AG09319 (cell line): Measurements from ENCODE around the gene RARRES2.

Experiments
- DNase-seq: peaks from one replicate; pipeline ENCODE4 v3.0.0-alpha.2; 2010; ENCODE audit warnings: low read depth; ENCODE audit errors: extremely low read depth
- TF ChIP-seq, protein P1 (sequence below): IDR thresholded peaks from 2 replicates; pipeline ENCODE4 v1.5.1; 2011; ENCODE audit warnings: low read depth, mild to moderate bottlenecking, inconsistent platforms, low read length, moderate library complexity

The RARRES2 gene

DNA sequence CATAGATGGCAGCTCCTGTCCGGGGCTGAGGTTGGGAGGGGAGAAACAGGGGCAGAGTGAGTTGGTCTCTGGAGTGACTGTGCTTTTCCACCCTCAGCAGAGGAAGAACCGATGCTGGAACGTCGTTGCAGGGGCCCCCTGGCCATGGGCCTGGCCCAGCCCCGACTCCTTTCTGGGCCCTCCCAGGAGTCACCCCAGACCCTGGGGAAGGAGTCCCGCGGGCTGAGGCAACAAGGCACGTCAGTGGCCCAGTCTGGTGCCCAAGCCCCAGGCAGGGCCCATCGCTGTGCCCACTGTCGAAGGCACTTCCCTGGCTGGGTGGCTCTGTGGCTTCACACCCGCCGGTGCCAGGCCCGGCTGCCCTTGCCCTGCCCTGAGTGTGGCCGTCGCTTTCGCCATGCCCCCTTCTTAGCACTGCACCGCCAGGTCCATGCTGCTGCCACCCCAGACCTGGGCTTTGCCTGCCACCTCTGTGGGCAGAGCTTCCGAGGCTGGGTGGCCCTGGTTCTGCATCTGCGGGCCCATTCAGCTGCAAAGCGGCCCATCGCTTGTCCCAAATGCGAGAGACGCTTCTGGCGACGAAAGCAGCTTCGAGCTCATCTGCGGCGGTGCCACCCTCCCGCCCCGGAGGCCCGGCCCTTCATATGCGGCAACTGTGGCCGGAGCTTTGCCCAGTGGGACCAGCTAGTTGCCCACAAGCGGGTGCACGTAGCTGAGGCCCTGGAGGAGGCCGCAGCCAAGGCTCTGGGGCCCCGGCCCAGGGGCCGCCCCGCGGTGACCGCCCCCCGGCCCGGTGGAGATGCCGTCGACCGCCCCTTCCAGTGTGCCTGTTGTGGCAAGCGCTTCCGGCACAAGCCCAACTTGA, 29.9 kb upstream of the RARRES2 start:
- DNase-seq = no peak
- TF ChIP-seq, protein P1, sequence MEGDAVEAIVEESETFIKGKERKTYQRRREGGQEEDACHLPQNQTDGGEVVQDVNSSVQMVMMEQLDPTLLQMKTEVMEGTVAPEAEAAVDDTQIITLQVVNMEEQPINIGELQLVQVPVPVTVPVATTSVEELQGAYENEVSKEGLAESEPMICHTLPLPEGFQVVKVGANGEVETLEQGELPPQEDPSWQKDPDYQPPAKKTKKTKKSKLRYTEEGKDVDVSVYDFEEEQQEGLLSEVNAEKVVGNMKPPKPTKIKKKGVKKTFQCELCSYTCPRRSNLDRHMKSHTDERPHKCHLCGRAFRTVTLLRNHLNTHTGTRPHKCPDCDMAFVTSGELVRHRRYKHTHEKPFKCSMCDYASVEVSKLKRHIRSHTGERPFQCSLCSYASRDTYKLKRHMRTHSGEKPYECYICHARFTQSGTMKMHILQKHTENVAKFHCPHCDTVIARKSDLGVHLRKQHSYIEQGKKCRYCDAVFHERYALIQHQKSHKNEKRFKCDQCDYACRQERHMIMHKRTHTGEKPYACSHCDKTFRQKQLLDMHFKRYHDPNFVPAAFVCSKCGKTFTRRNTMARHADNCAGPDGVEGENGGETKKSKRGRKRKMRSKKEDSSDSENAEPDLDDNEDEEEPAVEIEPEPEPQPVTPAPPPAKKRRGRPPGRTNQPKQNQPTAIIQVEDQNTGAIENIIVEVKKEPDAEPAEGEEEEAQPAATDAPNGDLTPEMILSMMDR = no peak

DNA sequence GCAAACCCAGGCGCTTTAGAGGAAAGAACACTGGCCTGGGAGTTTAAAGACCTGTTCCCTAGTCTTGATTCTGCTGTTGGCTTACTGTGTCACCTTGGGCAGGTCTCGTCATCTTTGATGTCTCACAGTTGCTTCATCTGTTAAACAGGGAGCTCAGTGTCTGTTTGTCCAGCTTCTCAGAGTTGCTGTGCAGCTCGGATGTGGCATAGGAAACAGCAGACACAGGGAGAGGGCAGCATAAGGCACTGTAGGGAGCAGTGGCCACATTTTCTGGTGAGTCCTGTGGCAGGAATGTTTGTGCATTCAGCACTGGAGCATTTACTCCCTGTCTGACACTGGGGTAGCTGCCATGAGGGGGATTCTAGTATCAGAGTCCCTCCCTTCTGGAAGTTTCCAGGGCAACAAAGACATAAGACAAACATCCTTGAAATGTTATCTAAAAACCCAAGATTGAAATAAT, 29.2 kb upstream of the RARRES2 start:
- no peak for DNase-seq
- TF ChIP-seq, protein P1 = no peak

DNA sequence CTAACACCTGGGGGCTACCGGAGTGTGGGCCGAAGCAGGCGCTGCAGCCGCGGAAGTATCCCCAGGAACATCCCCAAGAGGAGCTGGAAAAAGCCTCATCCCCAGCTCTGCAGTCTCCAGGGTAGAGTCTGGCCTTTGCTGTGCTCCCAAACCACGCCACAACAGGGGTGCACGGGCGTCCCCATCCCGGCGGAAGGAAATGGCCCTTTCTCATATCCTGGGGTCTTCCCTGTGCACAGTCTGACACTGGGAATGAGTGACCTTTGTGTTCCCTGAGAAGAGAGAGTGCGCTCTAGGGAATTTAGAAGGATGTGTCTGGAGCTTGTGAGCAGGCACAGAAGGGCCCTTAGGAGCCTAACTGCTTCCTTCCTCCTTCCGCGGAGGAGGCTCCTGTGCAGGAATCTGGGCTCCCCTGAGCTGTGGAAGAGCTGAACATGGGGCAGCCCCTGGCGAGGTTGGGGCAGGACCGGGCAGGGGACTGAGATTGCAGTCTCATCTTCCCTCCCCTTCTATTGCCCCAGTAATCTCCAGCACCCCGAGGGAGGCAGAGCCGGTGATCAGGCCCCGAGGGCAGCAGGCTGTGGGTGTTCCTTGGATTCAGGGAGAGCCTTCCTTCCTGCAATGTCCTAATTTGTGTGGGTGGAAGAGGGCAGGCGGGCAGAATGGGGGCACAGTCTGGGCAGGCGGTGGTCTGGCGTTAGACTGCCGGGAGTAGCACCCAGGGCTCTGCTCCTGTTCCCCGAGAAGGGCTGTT, 28.5 kb upstream of the RARRES2 start:
- DNase-seq = no peak

DNA sequence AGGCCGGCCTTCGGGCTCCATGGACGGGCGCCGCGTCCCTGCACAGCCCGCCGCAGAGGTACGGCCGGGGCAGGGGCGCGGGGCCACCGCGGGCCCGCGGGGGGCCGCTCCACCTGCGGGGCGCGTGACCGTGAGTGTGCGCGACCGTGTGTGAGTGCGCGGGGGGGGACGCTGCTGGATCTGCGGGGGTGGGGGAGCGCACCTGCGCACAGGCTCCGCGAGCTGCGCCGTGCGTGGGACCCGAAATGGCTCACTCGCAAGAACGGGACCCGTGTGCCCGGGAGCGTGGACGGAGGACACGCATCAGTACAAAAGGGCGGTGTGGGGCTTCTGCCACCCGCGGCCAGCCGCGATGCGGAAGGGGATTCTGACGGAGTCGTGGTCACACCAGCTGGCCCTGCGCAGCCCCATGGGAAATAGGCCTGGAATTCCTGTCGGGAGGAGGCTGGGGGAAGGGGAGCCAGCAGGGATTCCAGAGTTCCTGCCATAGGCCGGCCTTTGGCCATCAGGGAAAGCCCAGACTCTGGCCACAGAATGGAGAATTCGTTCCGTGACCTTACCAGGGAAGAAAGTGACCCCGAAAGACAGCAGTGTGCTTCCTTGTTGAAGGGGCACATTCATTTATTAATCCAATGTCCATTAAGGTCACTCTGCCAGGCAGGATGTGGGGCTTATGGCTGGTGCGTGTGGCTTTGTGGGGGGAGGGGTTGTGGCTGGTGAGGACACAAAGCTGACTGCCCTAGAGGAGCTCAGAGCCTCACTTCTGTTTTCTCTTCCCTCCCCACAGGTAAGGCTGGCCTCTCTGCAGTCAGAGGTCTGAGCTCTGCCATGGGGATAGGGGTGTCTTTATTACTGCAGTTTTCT, 27.7 kb upstream of the RARRES2 start:
- DNase-seq = no peak
- TF ChIP-seq, protein P1 = no peak

More for the DNA sequence above, 28.5 kb upstream of the RARRES2 start:
- TF ChIP-seq, protein P1 = no peak

DNA sequence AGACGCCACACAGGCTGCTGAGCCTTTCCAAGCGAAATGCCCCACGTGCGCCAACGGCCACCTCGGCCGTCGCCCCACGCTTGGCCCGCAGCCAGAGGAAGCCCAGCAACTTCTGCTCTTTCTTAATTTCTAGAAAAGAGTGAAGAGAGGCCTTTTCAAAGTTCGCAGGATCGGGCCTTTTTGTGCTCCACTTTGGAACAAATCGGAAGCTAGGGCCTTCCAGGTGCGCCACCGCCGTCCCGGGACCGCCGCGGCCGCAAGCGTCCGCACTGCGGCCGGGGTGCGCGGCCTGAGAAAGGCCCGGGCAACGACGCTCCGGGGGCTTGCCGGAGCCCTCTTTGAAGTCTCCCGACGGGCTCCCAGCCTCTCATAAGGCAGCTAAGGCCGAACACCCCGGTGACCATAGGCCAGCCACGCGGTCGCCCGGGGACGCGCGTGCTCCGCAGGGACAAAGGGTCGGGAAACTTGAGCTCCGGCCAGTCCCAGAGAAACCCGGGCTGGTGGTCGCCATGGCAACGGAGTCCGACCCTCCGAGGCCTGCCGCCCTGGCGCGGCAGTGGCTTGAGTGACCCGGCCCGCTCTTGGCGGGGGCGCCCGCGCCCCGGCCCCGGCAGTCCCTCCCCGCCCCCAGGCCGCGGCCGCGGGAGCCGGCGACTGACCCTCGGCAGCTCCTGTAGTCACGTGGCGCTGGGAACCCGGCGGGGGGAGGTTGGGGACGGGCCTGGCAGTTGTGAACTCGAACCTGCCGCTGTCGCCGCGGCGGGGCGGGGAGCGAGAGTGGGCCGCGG, 26.9 kb upstream of the RARRES2 start, which contains the start of gene REPIN1:
TSS of gene REPIN1 (plus strand) at position 727 of the 788 bp plus-strand sequence. CDS start 890 bp downstream, outside the sequence.
- TF ChIP-seq, protein P1 = no peak
- DNase-seq = no peak

DNA sequence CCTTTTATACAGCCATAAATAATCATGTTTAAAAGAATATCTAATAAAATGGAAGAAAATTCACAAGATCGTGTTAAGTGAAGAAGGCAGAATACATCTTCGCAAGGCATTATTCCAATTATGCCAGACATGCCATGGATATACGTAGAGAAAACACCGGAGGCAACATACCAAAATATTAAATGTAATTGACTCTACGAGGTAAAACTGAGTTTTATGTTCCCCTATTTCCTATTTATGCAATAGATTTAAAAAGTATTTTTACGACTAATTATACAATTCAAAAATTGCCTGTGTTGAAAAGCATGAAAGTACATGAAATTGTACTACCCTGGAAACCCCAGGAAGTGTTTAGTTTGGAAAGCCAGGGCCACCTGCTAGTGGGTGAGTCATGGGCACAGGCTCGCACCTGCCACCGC, 26.3 kb upstream of the RARRES2 start:
- no peak for DNase-seq
- TF ChIP-seq, protein P1 = no peak
